ENCODE data around the gene CYP24A1.

The CYP24A1 gene

DNA sequence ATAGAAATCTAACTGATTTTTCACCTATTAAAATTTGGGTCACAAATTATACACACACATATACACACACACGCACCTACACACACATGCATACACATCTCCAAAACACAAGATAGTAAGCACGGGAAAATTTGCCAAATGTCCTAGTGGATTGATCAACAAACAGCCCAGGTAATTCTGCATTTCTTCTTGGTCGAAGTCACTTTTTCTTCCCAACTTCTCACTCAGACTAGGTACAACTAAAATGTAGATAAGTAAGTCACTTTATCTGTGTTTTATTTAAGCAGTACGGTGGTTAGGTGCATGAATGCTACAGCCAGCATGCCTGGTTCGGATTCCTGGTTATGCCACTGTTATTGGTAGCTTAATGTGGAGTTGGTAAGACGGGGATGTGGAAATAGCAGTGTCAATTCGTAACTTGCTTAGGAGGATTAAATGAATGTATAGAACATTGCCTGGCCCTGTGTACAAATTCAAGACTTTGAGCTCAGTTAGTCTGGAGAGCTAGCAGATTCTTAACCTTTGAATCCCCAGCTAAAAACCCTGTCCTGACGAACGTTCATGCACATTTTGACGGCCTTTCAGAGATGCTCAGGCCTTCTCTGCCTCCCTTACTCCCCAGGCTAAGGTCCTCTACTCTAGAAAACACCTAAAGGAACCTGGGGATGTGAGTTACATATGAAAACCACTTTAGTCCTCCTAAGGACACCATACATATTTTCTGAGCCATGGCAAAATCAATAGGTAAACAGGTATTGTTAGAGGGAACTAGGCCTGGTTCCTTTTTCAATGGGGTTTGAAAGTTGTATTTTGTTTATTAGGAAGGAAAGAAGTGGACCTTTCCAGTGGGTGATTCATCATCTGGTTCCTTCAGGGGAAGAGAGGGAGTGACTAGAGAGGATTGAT is 50.9 kb downstream of the CYP24A1 start:
- no peak overlapping the region for H3K4me3 ChIP-seq (ENCODE audit: low read depth, low read length)
- no peak for DNase-seq (ENCODE audit: low read depth)

DNA sequence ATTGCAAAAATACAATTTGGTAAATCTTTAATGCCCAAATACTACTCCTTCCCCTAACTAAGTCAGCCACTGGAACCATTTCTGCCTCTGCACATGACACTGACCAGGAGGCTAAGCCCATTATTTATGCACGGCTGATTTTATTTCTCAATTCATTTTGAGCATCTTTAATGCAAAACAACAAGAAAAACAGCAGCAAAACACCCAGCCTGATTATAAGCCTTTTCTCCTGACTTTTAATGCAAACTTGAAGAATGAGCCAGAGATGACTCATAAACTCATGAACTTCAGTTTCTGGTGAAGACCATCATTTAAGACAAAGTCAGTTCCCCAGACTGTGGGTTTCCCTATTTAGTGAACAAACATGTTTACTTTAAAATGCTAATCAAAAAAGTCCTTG is 51.6 kb downstream of the CYP24A1 start:
- no peak overlapping the region for H3K4me3 ChIP-seq (ENCODE audit: low read depth, low read length)
- DNase-seq (ENCODE audit: low read depth) = no peak

DNA sequence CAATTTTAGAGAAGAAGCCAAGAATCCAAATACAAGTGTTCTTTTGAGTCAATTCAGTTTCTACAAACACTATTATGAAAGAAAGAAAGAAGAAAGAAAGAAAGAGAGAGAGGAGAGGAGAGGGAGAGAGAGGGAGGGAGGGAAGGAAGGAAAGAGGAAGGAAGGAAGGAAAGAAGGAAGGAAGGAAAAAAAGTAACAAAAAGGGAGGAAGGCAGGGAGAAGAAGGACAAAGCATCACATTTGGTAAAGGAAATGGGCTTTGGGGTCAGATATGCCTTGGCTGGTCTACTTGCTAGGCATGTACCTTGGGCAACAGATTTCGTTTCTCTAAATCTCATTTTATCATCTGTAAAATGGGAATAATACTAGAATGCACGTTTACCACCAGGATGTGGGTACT is 54.0 kb downstream of the CYP24A1 start:
- H3K4me3 ChIP-seq (ENCODE audit: low read depth, low read length) = no peak overlapping the region

DNA sequence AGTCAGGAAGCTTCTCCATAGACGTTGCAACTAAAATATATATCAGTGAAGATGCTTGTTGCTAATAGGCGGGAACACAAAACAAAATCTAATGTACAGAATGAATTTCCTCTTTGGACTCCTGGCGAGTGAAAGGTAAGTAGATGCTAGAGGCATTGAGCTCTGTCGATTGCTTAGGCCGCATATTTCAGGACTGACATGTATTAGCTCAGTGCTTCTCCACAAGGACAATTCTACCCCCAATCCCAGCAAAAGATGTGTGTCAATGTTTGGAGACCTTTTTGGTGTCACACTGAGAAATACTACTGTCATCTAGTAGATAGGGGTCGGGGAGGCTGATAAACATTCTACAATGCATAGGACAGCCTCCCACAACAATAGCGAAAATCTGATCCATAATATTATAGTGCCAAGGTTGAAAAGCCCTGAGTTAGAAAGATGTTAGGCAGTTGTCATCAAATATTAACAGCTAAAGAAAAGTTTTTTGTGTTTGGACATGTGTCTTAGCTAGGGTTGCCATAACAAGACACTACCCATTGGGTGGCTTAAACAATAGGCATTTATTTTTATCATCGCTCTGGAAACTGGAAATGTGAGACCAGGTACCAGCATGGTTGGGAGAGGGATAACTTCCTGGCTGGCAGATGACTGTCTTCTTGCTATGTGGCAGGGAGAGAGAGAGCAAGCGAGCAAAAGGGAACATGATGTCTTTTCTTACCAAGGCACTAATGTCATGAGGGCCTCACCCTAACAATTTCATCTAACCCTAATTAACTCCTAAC is 55.4 kb downstream of the CYP24A1 start:
- no peak overlapping the region for H3K4me3 ChIP-seq (ENCODE audit: low read depth, low read length)
- DNase-seq (ENCODE audit: low read depth) = no peak

More for the DNA sequence above, 54.0 kb downstream of the CYP24A1 start:
- DNase-seq (ENCODE audit: low read depth) = no peak

DNA sequence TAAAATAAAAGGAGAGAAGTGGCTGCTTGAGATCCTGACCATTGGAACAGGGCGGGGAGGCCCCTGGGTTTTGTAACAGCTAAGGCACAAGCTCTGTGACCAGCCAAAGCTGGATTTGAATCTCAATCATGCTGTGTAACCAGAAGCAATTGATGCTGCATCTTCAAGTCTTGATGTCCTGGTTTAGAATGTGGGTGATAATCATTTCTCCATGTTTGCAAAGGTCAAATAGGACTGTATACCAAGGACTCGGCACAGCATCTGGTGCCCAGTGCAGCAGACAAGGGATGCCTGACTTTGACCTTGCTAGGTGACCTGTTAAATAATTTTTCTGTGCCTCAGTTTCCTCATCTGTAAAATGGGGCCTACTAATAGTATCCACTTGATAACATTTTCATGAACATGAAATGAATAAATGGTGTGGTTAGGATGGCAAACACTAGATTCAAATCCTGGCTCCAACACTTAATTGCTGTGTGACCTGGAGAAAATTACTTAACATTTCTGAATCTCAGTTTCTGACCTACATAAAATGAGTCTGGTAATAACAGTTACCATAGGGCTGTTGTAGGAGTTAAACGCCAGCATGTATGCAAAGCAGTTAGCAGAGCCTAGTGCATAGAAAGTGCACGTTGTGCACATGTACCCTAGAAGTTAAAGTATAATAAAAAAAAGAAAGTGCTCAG is 57.1 kb downstream of the CYP24A1 start:
- no peak overlapping the region for H3K4me3 ChIP-seq (ENCODE audit: low read depth, low read length)
- no peak for DNase-seq (ENCODE audit: low read depth)

DNA sequence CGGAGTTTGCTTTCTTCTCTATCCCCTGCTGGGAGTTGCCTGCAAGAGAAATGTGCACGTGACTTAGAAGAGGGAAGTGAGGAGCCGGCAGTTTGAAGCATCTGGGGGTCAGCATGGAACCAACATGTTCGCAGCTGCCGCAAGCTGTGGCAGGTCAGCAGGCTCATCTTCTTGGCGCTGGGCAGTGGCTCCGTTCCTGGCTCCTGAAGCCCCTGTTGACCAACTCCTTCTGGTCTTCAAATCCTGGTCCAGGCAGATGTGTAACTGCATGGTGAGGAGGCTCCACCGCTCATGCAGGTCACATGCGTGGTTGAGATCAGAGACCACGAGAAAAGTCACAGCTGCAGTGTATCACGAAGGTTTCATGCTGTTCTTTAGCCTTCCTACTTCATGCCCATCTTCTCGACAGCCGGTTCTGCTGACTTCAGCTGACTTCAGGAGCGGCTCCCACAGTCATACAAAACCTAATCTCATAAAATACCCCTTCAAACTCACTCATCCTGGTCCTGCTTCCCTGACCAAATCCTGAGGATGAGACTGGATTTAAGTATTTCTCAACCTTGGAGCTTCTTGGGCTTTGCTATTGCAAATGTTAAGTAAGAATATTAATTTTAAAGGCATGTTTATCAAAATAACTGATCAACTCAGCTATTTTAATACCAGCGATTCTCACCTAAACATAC is 58.5 kb downstream of the CYP24A1 start:
- no peak overlapping the region for H3K4me3 ChIP-seq (ENCODE audit: low read depth, low read length)
- no peak for DNase-seq (ENCODE audit: low read depth)

DNA sequence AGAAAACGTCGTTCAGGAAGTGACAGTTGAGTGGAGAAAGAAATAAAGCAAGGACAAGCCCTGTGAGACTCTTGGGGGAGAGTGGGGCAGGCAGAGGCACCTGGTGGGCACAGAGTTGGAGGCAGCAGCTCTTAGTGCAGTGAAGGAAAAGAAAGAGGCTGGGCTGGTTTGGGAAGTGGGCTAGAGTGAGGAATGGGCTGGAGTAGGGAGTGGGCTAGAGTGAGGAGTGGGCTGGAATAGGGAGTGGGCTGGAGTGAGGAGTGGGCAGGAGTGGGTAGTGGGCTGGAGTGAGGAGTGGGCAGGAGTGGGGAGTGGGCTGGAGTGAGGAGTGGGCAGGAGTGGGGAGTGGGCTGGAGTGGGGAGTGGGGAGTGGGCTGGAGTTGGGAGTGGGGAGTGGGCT is 59.7 kb downstream of the CYP24A1 start:
- no peak for DNase-seq (ENCODE audit: low read depth)
- H3K4me3 ChIP-seq (ENCODE audit: low read depth, low read length) = no peak overlapping the region

DNA sequence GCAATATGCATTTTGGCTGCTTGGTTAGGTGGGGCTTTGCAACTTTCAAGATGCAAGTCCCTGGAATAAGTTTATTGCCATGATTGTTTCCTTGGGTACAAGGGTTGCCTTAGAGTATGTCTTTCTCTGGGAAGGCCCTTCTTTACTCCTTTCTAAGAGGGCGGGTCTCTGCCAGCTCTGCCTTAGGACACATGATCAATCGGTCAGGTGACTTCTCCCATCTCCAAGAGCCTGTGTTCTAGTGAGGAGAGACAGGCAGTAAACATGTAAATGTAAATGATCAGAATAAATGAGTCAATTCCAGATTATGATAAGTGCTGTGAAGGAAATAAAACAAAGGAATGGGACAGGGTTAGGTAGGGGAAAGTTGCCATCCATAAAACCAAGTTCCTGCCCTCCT is 60.2 kb downstream of the CYP24A1 start:
- DNase-seq (ENCODE audit: low read depth) = no peak
- no peak overlapping the region for H3K4me3 ChIP-seq (ENCODE audit: low read depth, low read length)

DNA sequence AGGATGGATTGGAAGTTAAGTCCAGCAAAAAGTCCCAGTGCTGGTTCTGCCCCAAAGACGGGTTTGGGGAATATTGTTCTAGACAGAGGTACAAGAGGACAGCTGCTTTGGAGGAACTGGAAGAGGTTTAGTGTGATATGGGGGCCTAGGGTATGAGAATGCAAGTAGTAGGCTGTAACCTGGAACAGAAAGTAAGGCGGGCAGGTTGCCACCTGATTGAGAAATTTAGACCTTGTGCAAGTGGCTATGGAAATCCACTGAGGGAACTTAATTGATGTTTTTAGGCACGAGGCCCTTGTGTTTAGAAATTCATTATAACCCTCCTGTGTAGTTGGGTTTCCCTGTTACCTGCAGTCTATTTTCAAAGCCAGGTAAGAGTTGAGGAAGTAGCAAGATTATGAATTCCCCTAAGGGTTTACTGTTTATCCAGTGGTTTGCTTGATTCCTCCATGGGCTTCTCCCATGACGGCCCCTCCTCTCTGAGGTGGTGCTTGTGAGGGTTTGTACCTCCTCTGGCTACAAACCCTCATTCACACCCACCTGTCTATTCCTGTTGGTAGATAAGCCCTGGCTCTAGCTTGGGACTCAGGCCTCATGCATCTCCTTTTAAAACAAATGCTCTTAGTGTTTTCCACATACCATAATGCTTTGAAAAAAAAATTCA is 61.4 kb downstream of the CYP24A1 start:
- DNase-seq (ENCODE audit: low read depth) = peak; percentile 23
- no peak overlapping the region for H3K4me3 ChIP-seq (ENCODE audit: low read depth, low read length)

DNA sequence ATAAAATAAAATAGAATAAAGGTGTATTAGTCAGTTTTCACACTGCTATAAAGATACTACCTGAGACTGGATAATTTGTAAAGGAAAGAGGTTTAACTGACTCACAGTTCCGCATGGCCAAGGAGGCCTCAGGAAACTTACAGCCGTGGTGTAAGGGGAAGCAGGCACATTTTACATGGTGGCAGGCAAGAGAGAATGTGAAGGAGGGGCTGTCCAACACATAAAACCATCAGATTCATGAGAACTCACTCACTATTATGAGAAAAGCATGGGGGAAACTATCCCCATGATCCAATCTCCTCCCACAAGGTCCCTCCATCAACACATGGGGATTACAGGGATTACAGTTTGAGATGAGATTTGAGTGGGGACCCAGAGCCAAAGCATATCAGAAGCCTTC is 62.3 kb downstream of the CYP24A1 start:
- no peak for DNase-seq (ENCODE audit: low read depth)
- no peak overlapping the region for H3K4me3 ChIP-seq (ENCODE audit: low read depth, low read length)

DNA sequence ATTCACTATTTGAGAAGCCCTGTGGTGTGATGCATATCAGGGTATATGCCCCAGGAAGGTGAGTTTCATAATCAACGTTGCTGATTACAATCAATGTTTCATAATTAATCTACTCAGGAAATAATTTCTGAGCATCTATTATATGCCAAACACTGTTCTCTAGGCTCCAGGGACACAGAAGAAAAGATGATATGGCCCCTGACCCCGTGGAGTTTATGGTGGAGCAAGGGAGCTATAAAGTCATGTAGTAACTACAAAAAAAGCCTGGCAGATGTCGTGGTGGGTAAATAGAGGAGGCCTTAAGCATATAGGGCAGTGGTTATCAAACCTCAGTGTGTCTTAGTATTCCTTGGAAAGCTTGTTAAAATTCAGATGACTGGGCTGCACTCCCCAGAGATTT is 63.3 kb downstream of the CYP24A1 start:
- no peak overlapping the region for H3K4me3 ChIP-seq (ENCODE audit: low read depth, low read length)
- no peak for DNase-seq (ENCODE audit: low read depth)

DNA sequence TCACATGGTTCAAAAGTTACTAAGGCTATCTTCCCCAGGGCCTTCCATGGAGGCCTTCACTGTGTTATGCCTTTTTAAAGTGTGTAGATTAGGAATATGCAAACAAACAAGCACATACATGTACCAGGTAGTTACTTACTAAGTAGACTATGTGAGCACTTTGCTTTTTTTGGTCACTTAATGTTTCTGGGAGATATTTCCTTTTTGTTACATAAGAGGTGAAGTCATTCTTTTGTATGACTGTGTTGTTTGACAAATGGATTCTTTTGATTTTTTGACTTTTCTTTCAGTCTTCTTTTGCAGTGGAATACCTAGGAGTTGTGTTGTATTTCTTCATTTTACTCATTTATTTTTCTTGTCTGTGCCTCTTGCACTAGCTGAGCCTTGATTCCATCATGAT is 63.7 kb downstream of the CYP24A1 start:
- no peak for DNase-seq (ENCODE audit: low read depth)
- no peak overlapping the region for H3K4me3 ChIP-seq (ENCODE audit: low read depth, low read length)

DNA sequence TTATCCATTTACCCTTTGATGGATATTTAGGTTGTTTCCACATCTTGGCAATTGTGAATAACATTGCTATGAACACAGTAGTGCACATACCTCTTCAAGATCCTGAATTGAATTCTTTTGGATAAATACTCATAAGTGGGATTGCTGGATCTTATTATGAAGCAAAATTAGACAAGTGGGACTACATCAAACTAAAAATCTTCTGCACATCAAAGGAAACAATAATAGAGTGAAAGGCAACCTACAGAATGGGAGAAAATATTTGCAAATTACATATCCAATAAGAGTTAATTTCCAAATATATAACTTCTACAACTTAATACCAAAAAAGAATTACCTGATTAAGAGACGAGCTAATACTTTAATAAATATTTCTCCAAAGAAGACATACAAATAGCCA is 65.0 kb downstream of the CYP24A1 start:
- H3K4me3 ChIP-seq (ENCODE audit: low read depth, low read length) = no peak overlapping the region
- no peak for DNase-seq (ENCODE audit: low read depth)

DNA sequence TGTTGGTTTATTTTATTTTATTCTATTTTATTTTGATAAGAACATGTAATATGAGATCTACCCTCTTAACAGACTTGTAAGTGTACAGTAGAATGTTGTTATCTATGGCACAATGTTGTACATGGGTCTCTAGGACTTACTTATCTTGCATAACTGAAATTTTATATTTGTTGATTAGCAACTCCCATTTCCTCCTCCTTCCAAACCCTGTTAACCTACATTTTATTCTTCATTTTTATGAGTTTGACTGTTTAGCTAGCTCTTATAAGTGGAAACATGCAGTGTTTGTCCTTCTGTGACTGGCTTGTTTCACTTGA is 65.5 kb downstream of the CYP24A1 start:
- no peak for DNase-seq (ENCODE audit: low read depth)
- H3K4me3 ChIP-seq (ENCODE audit: low read depth, low read length) = no peak overlapping the region

DNA sequence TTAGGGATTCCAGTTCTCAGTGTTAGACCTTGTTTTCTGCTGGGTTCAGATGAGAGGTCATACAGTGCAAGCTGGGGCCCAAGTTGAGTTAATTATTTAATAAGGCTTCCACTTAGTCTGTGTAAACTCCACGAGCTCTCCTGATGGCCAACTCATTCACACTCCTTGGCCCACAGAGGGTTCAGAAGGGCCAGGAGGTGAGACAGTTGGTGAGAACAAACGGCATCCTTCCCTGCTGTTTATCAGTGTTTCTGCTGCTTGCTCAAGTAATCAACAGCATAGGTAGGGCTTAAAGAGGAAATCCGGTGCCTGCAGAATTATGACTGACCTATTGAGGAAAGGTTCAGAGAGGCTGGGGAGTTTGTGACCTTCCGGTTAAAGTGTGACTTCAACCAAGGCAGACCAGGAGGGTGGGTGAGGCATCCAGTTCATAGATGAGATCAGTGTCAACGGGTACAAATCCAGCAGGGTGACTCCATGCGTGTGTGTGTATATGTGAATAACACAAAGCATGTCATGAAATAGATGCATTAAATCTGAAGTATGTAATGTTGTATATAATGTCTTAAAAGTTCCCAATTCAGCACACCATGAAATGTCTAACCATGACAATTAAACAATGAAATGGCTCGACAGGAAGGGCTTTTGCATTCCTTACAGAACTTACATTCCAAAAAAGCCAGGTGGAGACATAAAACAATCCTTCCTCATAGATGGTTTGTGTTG is 66.0 kb downstream of the CYP24A1 start:
- no peak for DNase-seq (ENCODE audit: low read depth)
- H3K4me3 ChIP-seq (ENCODE audit: low read depth, low read length) = no peak overlapping the region

DNA sequence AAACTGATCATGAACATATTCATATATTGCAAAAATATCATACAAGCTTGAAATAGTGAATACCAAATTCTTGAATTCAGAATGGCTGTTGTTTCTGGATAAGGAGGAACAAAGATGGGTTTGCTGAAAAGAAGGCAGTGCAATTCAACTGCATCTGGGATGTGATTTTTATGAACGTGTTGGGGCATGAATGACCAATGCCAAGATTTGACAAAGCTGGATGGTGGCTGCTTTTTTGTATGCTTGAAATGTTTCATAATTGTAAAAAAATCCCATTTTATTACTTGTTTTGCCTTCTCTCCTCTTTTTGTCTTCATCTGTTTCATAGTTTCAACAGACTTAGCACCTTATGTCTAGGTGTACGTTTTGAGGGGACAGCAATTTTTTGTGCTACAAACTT is 66.6 kb downstream of the CYP24A1 start:
- H3K4me3 ChIP-seq (ENCODE audit: low read depth, low read length) = no peak overlapping the region
- no peak for DNase-seq (ENCODE audit: low read depth)

DNA sequence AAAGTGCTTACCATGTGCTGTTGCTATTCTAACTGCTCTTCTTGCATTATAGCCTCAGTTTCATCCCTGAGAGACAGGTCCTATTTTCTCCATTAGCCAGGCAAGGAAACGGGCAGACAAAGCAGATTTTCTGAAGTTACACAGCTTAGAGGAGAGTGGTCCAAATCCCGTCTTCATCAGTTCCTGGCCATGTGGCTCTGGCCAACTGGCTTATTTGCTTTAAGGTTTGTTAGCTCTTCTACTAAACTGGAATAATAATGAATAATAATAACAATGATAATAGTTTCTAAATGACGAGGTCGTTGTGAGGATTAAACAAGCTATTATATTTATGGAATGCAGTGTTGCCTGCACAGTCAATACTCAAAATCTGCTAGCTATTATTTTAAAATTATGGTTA is 67.6 kb downstream of the CYP24A1 start:
- DNase-seq (ENCODE audit: low read depth) = no peak
- no peak overlapping the region for H3K4me3 ChIP-seq (ENCODE audit: low read depth, low read length)

DNA sequence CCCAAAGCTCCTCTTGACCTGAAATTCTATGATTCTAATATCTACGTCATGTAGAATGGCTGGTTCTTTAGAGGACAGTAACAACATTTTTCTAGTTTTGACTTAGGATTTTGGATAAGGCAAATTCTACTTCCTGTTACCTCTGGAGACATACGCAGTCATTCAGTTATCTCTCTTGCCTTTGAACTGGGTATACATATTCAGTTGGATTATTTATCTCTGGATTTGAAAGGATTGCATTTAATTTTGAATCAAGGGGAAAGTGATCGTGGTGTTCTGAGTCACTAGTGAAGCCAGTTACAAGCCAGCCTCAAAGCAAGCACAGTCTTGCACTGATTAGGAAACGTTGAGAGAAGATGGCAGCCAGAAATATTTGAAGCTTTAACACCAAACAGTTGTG is 68.1 kb downstream of the CYP24A1 start:
- no peak overlapping the region for H3K4me3 ChIP-seq (ENCODE audit: low read depth, low read length)
- no peak for DNase-seq (ENCODE audit: low read depth)

DNA sequence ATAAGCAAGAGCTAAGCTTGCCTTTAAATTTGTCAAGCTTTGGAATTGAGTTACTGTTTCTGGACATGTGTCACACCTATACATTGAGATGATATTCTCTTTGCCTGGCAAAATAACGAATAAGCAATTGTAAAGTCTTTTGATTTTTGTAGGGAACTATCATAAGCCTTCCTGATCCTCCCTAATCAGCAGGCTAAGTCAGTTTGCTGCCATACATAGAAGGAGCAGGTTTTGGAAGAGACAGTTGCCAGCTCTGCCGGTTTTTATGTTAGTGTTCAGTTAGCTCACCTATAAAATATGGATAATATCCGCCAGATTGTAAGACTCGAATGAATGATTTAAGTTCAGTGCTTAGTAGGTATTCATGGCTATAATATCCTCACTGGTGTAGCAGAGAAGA is 69.0 kb downstream of the CYP24A1 start:
- H3K4me3 ChIP-seq (ENCODE audit: low read depth, low read length) = no peak overlapping the region
- DNase-seq (ENCODE audit: low read depth) = no peak

Measured in skeletal muscle cell (primary cell).